Caco-2 (cell line): ENCODE results near the gene CD55. TPM values are rescaled to one million over a fixed set of nuclear protein-coding genes. Genes with fewer than 3 reads are reported as not detected.

Experiments
- BruUV-seq: library from RNA; stranded (reverse); fragments of 400-500 nt; replicated peaks from 2 replicates; lab custom pipeline; 2021; lab: Mats Ljungman, UMichigan
- CTCF ChIA-PET: fragments of 300-600 bp; sonication (Branson Sonifier 250); formaldehyde crosslinking; loops from one replicate; lab custom pipeline; 2022; ENCODE audit warnings: antibody characterized with exemption; lab: Charles Lee
- POLR2A ChIA-PET: fragments of 300-600 bp; sonication (Branson Sonifier 250); formaldehyde crosslinking; loops from one replicate; lab custom pipeline; 2022; ENCODE audit warnings: antibody characterized with exemption; lab: Charles Lee
- DNase-seq, 2 experiments: peaks; one replicate each; pipeline versions ENCODE4 v3.0.0 to v3.0.0-alpha.2; 2020 to 2022
- H3K27me3 ChIP-seq: replicated peaks from 2 replicates; pipeline ENCODE4 v1.6.0; 2011; ENCODE audit warnings: low read length; ENCODE audit not compliant: control insufficient read depth, insufficient read depth
- H3K36me3 ChIP-seq: 2 replicates; pipeline ENCODE4 v1.5.1; 2011; ENCODE audit warnings: low read length; ENCODE audit not compliant: control insufficient read depth, insufficient read depth
- H3K4me1 ChIP-seq: fragments of 250-450 bp; sonication (Bioruptor Pico); 2 replicates; pipeline ENCODE4 v1.5.1; 2020; ENCODE audit warnings: mild to moderate bottlenecking
- H3K4me3 ChIP-seq: 2 replicates; pipeline ENCODE4 v1.5.1; 2011; ENCODE audit warnings: low read depth, mild to moderate bottlenecking, control low read depth, low read length
- H3K9me3 ChIP-seq: fragments of 250-450 bp; sonication (Bioruptor Pico); 2 replicates; pipeline ENCODE4 v1.5.1; 2020; ENCODE audit warnings: mild to moderate bottlenecking, moderate library complexity
- H3K27ac Mint-ChIP-seq: one replicate; pipeline ENCODE4 v1.8.0; 2022; ENCODE audit warnings: mixed read lengths; ENCODE audit not compliant: unreplicated experiment
- H3K27me3 Mint-ChIP-seq: one replicate; pipeline ENCODE4 v1.8.0; 2022; ENCODE audit warnings: mixed read lengths; ENCODE audit not compliant: insufficient read depth, unreplicated experiment
- H3K36me3 Mint-ChIP-seq: one replicate; pipeline ENCODE4 v1.8.0; 2022; ENCODE audit warnings: mild to moderate bottlenecking, mixed read lengths; ENCODE audit not compliant: insufficient read depth, unreplicated experiment
- H3K4me1 Mint-ChIP-seq: one replicate; pipeline ENCODE4 v1.8.0; 2022; ENCODE audit warnings: low read depth, mixed read lengths; ENCODE audit not compliant: unreplicated experiment
- H3K4me3 Mint-ChIP-seq: one replicate; pipeline ENCODE4 v1.8.0; 2022; ENCODE audit warnings: mild to moderate bottlenecking, moderate library complexity, mixed read lengths; ENCODE audit not compliant: unreplicated experiment
- H3K9me3 Mint-ChIP-seq: one replicate; pipeline ENCODE4 v1.8.0; 2022; ENCODE audit warnings: mixed read lengths; ENCODE audit not compliant: unreplicated experiment
- CTCF ChIP-seq, 2 experiments: fragments of 200-600 bp in 1 of 2; IDR thresholded peaks; 1 replicate in 1 of 2; 2 replicates in 1 of 2; pipeline versions ENCODE4 v1.5.1 to v1.8.0; 2011 to 2022; ENCODE audit warnings: antibody characterized with exemption in 1 of 2, control low read depth in 1 of 2, inconsistent platforms in 1 of 2, low read depth in 1 of 2, low read length in 1 of 2, mild to moderate bottlenecking in 1 of 2, moderate library complexity in 1 of 2; ENCODE audit not compliant: insufficient read depth in 1 of 2, severe bottlenecking in 1 of 2, unreplicated experiment in 1 of 2
- intact Hi-C: fragments of 100-400 bp; cut with micrococcal nuclease; formaldehyde crosslinking; loops from one replicate; pipeline ENCODE4 v1.10.0; 2022; ENCODE audit not compliant: unreplicated experiment
- total RNA-seq: library from RNA; stranded (reverse); gene quantifications from 2 replicates; pipeline ENCODE4 v1.2.3, GENCODE V29; 2022

Gene CD55
- total RNA-seq, 1 experiment from 2014 or later: 195 TPM

DNA sequence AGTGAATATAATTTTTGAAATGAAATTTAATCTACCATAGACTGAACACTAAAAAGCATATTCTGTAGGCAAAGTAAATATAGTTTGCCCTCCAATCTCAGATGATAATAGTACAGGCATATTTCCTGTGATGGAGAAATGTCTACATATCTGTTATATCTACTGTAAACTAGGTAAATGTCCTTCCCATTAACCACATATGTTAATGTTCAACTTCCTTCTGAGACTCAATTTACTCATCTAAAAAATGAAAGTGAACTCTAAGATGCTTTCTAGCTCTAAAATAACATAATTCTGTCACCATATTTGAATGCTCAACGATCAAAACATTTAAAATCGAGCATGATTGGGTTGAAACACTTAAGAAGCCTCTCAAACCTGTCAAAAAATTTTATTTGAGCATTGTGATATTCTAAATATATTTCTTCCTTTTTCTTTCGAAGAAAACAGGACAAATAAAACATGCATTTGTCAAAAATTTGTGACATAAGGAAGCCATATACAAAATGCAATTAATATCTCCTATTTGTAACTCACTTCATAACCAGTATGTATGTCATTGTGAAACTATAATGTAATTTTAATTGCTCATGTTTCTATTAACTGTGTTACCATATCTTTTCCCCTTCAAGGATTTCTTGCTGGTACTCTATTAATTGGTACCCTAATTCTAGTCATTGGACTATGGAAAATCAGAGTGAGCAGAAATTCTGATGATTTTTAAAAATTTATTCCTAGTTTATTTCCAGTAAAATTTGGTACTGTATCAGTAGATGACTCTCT is 34.2 kb downstream of the CD55 start:
- no peak for DNase-seq
- Histone ChIP-seq H3K36me3 (no peaks in the 10 kb centered on the region), H3K9me3 (no peaks in the 10 kb centered on the region), H3K4me3 (no peak overlapping the region), H3K4me1 (no peaks in the 10 kb centered on the region), H3K27me3 (no peaks in the 10 kb centered on the region)
- no peak for TF ChIP-seq CTCF (IDR thresholded peaks at IDR 0.05; ENCODE audit: insufficient read depth in 1 of 2, low read depth in 1 of 2, low read length in 1 of 2, severe bottlenecking in 1 of 2, unreplicated experiment in 1 of 2)
- Mint-ChIP-seq H3K4me3 (no peak overlapping the region), H3K27me3 (no peaks in the 10 kb centered on the region), H3K9me3 (no peaks in the 10 kb centered on the region), H3K27ac (no peak overlapping the region), H3K4me1 (peaks cover 13% of the 10 kb centered on the region), H3K36me3 (peaks cover 41% of the 10 kb centered on the region)
- ChIA-PET POLR2A (no interaction called here), CTCF (no interaction called here)
- BruUV-seq: no TSS peak
- intact Hi-C loops: no loop called here

DNA sequence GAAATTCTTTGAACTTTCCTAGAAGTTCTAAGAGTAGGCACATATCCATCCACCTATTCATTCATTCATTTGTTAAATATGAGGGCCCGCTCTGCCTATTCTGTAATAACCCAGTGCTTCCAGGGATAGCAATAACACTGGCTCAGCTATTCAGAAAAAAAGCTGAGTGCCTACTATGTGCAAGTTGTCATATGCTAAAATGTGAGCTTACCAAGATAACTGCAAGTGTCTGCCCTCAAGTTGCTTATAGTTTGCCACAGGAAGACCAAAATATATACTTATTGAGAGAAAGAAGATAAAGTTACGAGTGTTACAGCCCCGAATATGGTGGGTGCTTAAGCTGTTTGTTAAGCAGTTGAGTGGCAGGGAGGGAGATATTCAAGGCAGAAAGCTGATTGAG is 39.6 kb downstream of the CD55 start:
- Mint-ChIP-seq H3K4me1 (no peaks in the 10 kb centered on the region), H3K36me3 (peaks cover 15% of the 10 kb centered on the region), H3K27ac (no peak overlapping the region), H3K27me3 (no peaks in the 10 kb centered on the region), H3K4me3 (no peak overlapping the region), H3K9me3 (no peaks in the 10 kb centered on the region)
- DNase-seq: no peak
- no peaks in the 10 kb centered on the region for H3K36me3 ChIP-seq
- ChIA-PET POLR2A (no interaction called here), CTCF (no interaction called here)
- no TSS peak for BruUV-seq
- no peaks in the 10 kb centered on the region for H3K4me1 ChIP-seq
- H3K27me3 ChIP-seq: no peaks in the 10 kb centered on the region
- intact Hi-C loops: no loop called here
- H3K9me3 ChIP-seq: no peaks in the 10 kb centered on the region
- TF ChIP-seq CTCF (IDR thresholded peaks at IDR 0.05; ENCODE audit: insufficient read depth in 1 of 2, low read depth in 1 of 2, low read length in 1 of 2, severe bottlenecking in 1 of 2, unreplicated experiment in 1 of 2): no peak
- no peak overlapping the region for H3K4me3 ChIP-seq

GRCh38 chr1:207361889-207362288 is 40.4 kb downstream of the CD55 start:
- Mint-ChIP-seq H3K36me3 (peaks cover 15% of the 10 kb centered on the region), H3K27ac (no peak overlapping the region), H3K4me1 (no peaks in the 10 kb centered on the region), H3K27me3 (no peaks in the 10 kb centered on the region), H3K9me3 (no peaks in the 10 kb centered on the region), H3K4me3 (no peak overlapping the region)
- DNase-seq: no peak
- H3K4me1 ChIP-seq: no peaks in the 10 kb centered on the region
- H3K9me3 ChIP-seq: no peaks in the 10 kb centered on the region
- BruUV-seq: no TSS peak
- intact Hi-C loops: no loop called here
- no peak for TF ChIP-seq CTCF (IDR thresholded peaks at IDR 0.05; ENCODE audit: insufficient read depth in 1 of 2, low read depth in 1 of 2, low read length in 1 of 2, severe bottlenecking in 1 of 2, unreplicated experiment in 1 of 2)
- POLR2A ChIA-PET: no interaction called here
- H3K27me3 ChIP-seq: no peaks in the 10 kb centered on the region
- H3K36me3 ChIP-seq: no peaks in the 10 kb centered on the region
- no peak overlapping the region for H3K4me3 ChIP-seq
- CTCF ChIA-PET: interaction anchor here (0.5 kb wide), 1 partner anchor 877 kb away, joined by 3 read pairs; no protein-coding TSS in a partner anchor
